ENCODE data around the gene PIK3CD. TPM values are rescaled to one million over a fixed set of nuclear protein-coding genes. Genes with fewer than 3 reads are reported as not detected.
"Not testable (repeated sequence)": the region's sequence is repeated elsewhere in the genome, so short reads cannot be mapped to it uniquely, and the experiment has no call there.

PIK3CD gene
- polyA plus RNA-seq, 6 donors from 2014 or later = 29.6 to 105 (median 58.0) TPM

DNA sequence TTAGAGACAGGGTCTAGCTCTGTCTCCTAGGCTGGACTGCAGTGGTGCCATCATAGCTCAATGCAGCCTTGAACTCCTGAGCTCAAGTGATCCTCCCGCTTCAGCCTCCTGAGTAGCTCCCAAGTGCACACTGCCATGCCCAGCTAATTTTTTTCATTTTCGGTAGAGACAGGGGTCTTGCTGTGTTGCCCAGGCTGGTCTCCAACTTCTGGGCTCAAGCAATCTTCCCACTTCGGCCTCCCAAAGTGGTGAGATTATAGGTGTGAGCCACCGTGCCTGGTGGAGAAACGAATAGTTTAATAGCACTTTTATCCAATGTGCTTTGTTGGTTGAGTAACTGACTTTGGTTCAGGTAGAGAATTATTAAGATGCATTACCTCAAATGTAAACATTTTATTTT is 20.9 kb downstream of the PIK3CD start:
- Mint-ChIP-seq H3K4me1 (peaks cover 36 to 72% (median 58%) of the 10 kb centered on the region in 3 donors), H3K36me3 (peaks cover 4 to 9% of the 10 kb centered on the region in 2 donors), H3K27me3 (no peaks in the 10 kb centered on the region), H3K9me3 (no peaks in the 10 kb centered on the region), H3K4me3 (no peak overlapping the region), H3K27ac (peak overlapping the region in 3 of 6 donors; percentile 27 to 75 (median 66))
- DNase-seq (no peak), ATAC-seq (ENCODE audit: low read depth in 2 of 2) (no peak)

DNA sequence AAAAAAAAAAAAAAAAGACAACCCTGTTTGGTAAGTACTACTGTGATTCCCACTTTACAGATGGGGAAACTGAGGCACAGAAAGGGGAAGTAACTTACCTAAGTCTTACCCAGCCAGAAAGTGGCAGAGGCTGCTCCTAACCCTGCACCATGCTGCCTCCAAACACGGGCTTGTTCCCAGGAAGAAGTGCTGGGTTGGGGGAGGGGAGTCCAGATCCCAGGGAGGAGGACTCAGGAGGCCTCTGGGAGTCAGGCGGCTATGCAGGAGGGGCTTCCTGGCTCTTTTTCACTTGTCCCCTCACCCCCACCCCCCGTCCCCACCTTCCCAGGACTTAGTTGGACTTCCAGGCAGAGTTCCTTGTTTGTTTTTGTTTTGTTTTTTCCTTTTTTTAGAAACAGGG is 23.9 kb downstream of the PIK3CD start:
- H3K4me1 Mint-ChIP-seq = peaks cover 36 to 72% (median 65%) of the 10 kb centered on the region in 3 donors
- ATAC-seq (ENCODE audit: low read depth in 2 of 2) (no peak), DNase-seq (no peak)
- peaks cover 6 to 13% of the 10 kb centered on the region in 2 donors for H3K36me3 Mint-ChIP-seq
- no peak overlapping the region for H3K27ac Mint-ChIP-seq
- H3K4me3 Mint-ChIP-seq = no peak overlapping the region
- no peaks in the 10 kb centered on the region for H3K9me3 Mint-ChIP-seq
- H3K27me3 Mint-ChIP-seq = no peaks in the 10 kb centered on the region

DNA sequence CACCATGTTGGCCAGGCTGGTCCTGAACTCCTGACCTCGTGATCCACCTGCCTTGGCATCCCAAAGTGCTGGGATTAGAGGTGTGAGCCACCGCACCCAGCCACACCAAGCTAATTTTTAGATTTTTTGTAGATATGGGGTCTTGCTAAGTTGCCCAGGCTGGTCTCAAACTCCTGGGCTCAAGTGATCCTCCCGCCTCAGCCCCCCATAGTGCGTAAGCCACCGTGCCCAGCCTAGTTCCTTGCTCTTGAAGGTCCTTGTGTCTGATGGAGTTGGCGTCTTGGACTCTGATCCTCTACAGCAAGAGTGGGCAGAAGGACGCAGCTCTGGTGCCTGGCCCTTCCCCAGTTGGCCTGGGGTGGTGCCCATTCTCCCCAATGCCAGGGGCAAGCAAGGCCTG is 24.6 kb downstream of the PIK3CD start:
- peaks cover 42 to 71% (median 69%) of the 10 kb centered on the region in 3 donors for H3K4me1 Mint-ChIP-seq
- H3K4me3 Mint-ChIP-seq = peak overlapping the region in 2 of 8 donors; percentile 13 to 78
- H3K27ac Mint-ChIP-seq = peak overlapping the region in 5 of 6 donors; percentile 56 to 88 (median 66)
- not testable (repeated sequence) for DNase-seq; H3K9me3 Mint-ChIP-seq; H3K27me3 Mint-ChIP-seq; ATAC-seq (ENCODE audit: low read depth in 2 of 2)
- peaks cover 6 to 17% of the 10 kb centered on the region in 2 donors for H3K36me3 Mint-ChIP-seq

DNA sequence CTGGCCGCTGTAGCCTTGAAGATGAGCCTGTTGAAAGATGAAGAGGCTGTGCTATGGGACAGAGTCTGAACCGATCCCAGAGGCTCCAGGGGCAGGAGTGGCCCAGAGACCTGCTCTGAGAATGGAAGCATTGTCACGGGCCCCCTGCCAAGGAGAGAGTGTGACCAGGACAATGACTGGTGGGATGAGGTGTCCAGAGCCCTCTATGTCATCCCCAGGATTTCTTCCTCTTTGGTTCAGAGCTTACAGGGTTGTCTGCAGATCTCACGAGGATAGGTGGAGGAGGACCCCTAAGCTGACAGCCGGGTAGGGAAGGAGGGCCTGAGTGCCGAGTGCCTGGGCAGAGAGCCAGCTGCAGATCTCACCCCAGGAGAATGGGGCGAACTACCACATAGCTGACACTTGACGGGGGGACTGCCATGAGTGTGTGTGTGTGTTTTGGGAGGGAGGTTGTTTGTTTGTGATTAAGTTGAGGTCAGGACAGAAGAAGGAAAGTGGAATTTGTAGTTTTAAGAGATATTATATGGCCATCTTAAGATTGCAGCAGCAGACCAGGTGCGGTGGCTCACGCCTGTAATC is 25.4 kb downstream of the PIK3CD start:
- peaks cover 6 to 17% of the 10 kb centered on the region in 2 donors for H3K36me3 Mint-ChIP-seq
- peak overlapping the region in 3 of 8 donors; percentile 2 to 15 (median 5) for H3K4me3 Mint-ChIP-seq
- DNase-seq (no peak), ATAC-seq (ENCODE audit: low read depth in 2 of 2) (no peak)
- H3K27me3 Mint-ChIP-seq = no peaks in the 10 kb centered on the region
- H3K9me3 Mint-ChIP-seq = no peaks in the 10 kb centered on the region
- peaks cover 42 to 71% (median 70%) of the 10 kb centered on the region in 3 donors for H3K4me1 Mint-ChIP-seq
- peak overlapping the region in 5 of 6 donors; percentile 65 to 92 (median 91) for H3K27ac Mint-ChIP-seq

DNA sequence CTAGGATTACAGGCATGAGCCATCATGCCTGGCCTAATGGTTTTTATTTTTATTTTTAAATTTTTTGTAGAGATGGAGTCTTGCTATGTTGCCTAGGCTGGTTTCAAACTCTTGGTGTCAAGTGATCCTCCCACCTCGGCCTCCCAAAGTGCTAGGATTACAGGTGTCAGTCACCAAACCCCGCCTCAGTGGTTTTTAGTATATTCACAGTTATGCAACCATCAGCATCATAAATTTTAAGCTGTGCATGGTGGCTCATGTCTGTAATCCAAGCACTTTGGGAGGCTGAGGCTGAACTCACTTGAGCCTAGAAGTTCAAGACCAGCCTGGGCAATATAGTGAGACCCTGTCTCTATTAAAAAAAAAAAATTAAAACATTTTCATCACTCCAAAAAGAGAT is 28.6 kb downstream of the PIK3CD start:
- H3K4me3 Mint-ChIP-seq = no peak overlapping the region
- no peak for ATAC-seq (ENCODE audit: low read depth in 2 of 2)

DNA sequence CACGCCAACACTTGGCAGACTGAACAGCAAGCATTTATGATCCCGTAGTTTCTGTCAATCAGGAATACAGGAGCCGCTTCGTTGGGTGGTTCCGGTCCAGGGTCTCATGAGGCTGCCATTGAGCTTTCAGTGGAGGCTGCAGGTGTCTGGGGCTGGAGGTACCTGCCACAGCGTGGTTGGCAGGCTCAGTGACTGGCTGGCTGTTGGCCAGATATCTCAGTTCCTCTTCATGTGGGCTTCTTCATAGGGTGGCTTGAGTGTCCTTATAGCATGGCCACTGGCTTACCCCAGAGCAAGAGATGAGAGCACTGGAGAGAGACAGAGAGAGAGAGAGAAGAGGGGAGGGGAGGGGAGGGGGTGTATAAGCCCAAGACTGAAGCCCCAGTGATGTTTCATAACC is 29.3 kb downstream of the PIK3CD start:
- peaks cover 53 to 82% (median 74%) of the 10 kb centered on the region in 3 donors for H3K4me1 Mint-ChIP-seq
- ATAC-seq (ENCODE audit: low read depth in 2 of 2) (peak; percentile 73 to 77), DNase-seq (no peak)
- peaks cover 6 to 17% of the 10 kb centered on the region in 2 donors for H3K36me3 Mint-ChIP-seq
- no peaks in the 10 kb centered on the region for H3K27me3 Mint-ChIP-seq
- H3K9me3 Mint-ChIP-seq = no peaks in the 10 kb centered on the region
- H3K4me3 Mint-ChIP-seq = peak overlapping the region in 6 of 8 donors; percentile 5 to 81 (median 24)
- peak overlapping the region; percentile 27 to 93 (median 82) for H3K27ac Mint-ChIP-seq

More for the DNA sequence above, 28.6 kb downstream of the PIK3CD start:
- DNase-seq = no peak
- H3K9me3 Mint-ChIP-seq = no peaks in the 10 kb centered on the region
- H3K27me3 Mint-ChIP-seq = no peaks in the 10 kb centered on the region
- peaks cover 50 to 74% (median 69%) of the 10 kb centered on the region in 3 donors for H3K4me1 Mint-ChIP-seq
- peaks cover 6 to 17% of the 10 kb centered on the region in 2 donors for H3K36me3 Mint-ChIP-seq
- peak overlapping the region in 2 of 6 donors; percentile 62 to 86 for H3K27ac Mint-ChIP-seq

DNA sequence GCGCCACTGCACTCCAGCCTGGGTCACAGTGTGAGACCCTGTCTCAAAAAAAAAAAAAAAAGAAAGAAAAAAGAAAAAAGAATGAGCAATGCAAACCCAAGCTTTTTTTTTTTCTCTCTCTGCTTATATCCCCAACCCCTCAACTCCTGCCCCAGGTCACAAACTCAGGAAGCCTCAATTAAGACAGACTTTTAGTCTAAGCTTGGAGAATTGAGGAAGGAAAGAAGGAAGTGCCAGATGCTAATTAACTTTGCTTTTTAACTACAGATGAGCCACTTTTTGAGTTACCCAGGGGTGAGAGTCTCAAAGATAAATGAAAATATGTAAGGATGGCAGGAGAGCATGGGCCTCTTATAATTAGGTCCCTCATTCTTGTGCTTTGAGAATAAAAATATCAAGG is 33.3 kb downstream of the PIK3CD start:
- no peaks in the 10 kb centered on the region for H3K27me3 Mint-ChIP-seq
- H3K4me3 Mint-ChIP-seq = peak overlapping the region in 7 of 8 donors; percentile 4 to 79 (median 39)
- peaks cover 0 to 7% of the 10 kb centered on the region in 2 donors for H3K36me3 Mint-ChIP-seq
- peak overlapping the region; percentile 0 to 87 (median 32) for H3K27ac Mint-ChIP-seq
- ATAC-seq (ENCODE audit: low read depth in 2 of 2) (no peak), DNase-seq (no peak)
- H3K4me1 Mint-ChIP-seq = peaks cover 40 to 77% (median 73%) of the 10 kb centered on the region in 3 donors
- no peaks in the 10 kb centered on the region for H3K9me3 Mint-ChIP-seq

DNA sequence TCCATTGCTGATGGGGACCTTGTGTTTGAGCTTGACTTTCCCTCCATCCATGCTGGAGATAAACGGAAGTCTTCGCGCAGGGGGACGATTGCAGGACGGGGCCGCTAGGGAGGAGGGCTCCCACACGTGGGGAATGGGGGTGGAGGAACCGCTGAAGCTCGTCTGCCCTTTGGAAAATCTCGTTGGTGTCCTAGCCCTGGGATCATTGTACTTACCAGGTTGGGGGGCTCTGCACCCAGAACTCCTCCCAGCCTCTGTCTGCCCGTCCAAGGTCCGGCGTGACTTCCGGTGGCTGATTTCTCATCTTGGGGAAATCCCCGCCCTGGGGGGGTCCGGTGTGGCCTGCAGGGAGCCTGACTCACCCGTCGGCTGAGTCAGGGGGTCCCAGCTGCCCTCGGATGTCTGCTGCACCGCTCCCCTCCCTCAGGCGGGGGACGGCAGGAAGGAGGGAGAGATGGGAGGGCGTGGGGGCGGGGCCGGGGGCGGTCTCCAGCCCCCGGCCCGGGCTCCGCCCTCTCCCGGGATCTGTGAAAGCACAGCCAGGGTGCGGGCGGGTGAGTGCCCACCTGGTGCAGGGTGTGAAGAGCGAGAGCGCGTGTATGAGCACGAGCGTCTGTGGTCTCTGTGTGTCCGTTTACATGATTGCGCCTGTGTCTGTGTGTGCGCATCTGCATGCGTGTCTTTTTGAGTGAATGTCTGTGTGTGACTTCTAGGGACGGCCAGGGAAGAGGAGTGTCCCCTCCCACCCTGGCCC is 35.8 kb downstream of the PIK3CD start:
- Mint-ChIP-seq H3K4me1 (peaks cover 43 to 84% (median 77%) of the 10 kb centered on the region in 3 donors), H3K27ac (peak overlapping the region; percentile 59 to 95 (median 74)), H3K4me3 (peak overlapping the region; percentile 78 to 88 (median 82)), H3K9me3 (no peaks in the 10 kb centered on the region), H3K27me3 (no peaks in the 10 kb centered on the region), H3K36me3 (peaks cover 0 to 7% of the 10 kb centered on the region in 2 donors)
- DNase-seq (peak; percentile 44), ATAC-seq (ENCODE audit: low read depth in 2 of 2) (peak; percentile 39 to 40)

DNA sequence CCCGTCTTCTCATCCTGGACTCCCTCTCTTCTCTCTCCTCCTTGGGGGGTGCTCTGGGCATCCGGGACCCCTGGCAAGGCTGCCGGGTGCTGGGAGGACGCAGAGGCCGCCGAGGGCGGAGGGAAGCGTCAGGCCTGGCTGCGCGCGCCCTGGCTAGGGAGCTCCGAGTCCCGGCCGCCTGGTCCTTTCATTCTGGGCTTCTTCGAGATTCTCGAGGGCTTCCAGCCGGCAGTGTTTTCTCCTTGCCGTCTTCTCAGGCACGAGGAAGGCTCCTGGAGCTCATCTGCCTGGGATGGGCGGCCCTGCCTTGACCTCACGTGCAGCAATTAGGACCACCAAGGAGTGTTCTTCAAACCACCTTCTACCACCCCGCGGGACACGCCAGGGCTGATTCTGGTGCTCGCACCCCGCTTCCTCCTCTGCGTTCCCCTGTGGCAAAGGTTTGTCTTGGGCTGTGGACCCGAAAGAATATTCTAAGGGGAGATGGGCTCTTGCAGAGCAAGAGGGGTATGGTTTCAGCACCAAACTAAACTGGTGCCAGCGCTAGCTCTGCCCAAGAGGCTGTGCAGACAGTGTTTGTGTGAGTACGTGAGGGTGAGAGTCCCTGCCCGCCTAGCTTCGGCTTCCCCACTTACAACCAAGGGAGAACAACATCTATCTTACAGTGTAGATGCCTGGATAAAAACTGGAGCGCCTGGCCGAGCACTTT is 36.5 kb downstream of the PIK3CD start:
- no peaks in the 10 kb centered on the region for H3K27me3 Mint-ChIP-seq
- peak overlapping the region; percentile 78 to 88 (median 82) for H3K4me3 Mint-ChIP-seq
- H3K27ac Mint-ChIP-seq = peak overlapping the region in 4 of 6 donors; percentile 30 to 90 (median 68)
- H3K36me3 Mint-ChIP-seq = peaks cover 0 to 7% of the 10 kb centered on the region in 2 donors
- ATAC-seq (ENCODE audit: low read depth in 2 of 2) = no peak
- H3K4me1 Mint-ChIP-seq = peaks cover 43 to 82% (median 75%) of the 10 kb centered on the region in 3 donors
- H3K9me3 Mint-ChIP-seq = no peaks in the 10 kb centered on the region
- no peak for DNase-seq

DNA sequence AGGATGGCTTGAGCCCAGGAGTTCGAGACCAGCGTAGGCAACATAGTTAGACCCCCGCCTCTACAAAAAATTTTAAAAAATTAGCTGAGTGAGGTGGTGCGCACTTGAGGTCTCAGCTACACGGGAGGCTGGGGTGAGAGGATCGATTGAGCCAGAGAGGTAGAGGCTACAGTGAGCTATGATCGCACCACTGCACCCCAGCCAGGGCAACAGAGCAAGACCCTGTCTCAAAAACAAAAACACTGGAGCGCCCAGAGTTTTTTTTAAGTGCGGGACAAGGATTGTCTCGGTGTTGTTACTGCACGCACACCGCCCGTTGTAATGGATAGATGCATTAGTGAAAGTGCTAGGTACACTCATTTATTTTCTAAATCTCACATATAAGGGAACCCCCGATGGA is 37.1 kb downstream of the PIK3CD start:
- Mint-ChIP-seq H3K4me3 (peak overlapping the region; percentile 78 to 88 (median 82)), H3K36me3 (peaks cover 0 to 7% of the 10 kb centered on the region in 2 donors), H3K4me1 (peaks cover 42 to 80% (median 72%) of the 10 kb centered on the region in 3 donors), H3K27ac (peak overlapping the region in 4 of 6 donors; percentile 30 to 90 (median 68)), H3K27me3 (no peaks in the 10 kb centered on the region), H3K9me3 (no peaks in the 10 kb centered on the region)
- DNase-seq = no peak
- no peak for ATAC-seq (ENCODE audit: low read depth in 2 of 2)

DNA sequence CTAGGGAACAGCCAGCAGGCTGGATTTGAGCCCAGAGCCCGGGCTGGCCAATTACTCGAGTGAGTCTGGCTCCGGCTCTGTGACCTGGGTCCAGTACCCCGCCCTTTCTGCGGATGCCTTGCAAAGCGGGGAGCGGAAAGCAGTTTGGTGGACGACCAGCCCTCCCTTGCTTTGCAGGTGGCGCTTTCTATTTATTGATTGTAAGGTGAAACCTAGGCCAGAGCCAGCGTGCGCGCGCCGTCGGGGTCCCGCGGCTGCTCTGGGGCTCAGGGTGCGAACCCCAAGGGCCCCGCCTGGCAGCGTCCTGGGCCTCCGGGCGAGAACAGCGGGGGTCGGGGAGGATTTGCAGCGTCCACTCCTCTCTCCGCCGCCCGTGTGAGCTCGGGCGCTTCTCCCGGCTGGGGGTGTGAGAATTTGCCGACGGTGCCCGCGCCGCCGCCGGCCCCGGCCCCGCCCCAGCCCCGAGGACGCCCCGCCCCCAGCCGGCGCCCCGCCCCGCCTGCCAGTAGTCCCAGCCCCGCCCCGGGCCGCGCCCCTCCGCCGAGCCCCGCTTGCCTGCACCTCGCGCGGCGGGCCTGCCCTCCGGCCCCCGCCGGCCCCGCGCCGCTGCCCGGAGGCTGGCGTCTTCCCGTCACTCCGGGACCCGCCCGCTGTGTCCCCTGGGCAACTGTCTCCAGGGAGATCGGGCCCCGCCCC is 37.6 kb downstream of the PIK3CD start:
- H3K4me1 Mint-ChIP-seq = peaks cover 39 to 78% (median 72%) of the 10 kb centered on the region in 3 donors
- peak; percentile 86 to 87 for ATAC-seq (ENCODE audit: low read depth in 2 of 2)
- H3K27me3 Mint-ChIP-seq = no peaks in the 10 kb centered on the region
- H3K4me3 Mint-ChIP-seq = peak overlapping the region; percentile 78 to 88 (median 82)
- peak; percentile 75 for DNase-seq
- H3K9me3 Mint-ChIP-seq = no peaks in the 10 kb centered on the region
- H3K27ac Mint-ChIP-seq = peak overlapping the region in 2 of 6 donors; percentile 89 to 90
- H3K36me3 Mint-ChIP-seq = peaks cover 0 to 7% of the 10 kb centered on the region in 2 donors

DNA sequence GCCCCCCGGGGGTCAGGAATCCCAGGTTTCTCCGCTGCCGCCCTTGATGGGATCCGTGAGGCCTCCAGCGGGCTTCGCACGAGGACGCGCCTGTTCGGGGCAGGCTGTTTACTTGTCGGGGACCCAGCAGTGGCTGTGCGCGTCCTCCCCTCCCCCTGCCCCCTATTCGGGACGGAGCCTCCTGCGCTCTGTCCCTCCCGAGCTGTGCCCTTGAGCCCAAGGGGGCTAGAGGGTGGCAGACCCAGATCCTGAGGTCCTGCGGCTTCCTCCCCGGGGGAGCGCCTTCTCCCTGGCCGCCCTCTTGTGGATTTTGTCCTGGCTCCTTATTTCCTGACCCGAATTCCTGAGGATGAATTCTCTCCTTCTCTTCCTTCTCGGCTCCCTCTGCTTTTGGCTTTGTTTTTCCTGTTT is 38.4 kb downstream of the PIK3CD start:
- no peak for ATAC-seq (ENCODE audit: low read depth in 2 of 2)
- Mint-ChIP-seq H3K27me3 (no peaks in the 10 kb centered on the region), H3K36me3 (peaks cover 4 to 10% of the 10 kb centered on the region in 2 donors), H3K4me3 (peak overlapping the region; percentile 81 to 94 (median 85)), H3K9me3 (no peaks in the 10 kb centered on the region), H3K4me1 (peaks cover 36 to 75% (median 74%) of the 10 kb centered on the region in 3 donors), H3K27ac (peak overlapping the region; percentile 45 to 96 (median 91))
- DNase-seq = no peak

All from naive B cell (primary cell).